ENCODE measurements around the gene ST3GAL5. TPM values are rescaled to one million over a fixed set of nuclear protein-coding genes. Genes with fewer than 3 reads are reported as not detected.

Gene ST3GAL5
- polyA plus RNA-seq (2011; rRNA removed) = 16.0 and 19.7 TPM in 2 replicates
- polyA minus RNA-seq (2011; rRNA and poly(A)+ RNA removed) = 9.9 and 10.0 TPM in 2 replicates

- POLR2A ChIA-PET = interaction anchor here (1.0 to 1.1 kb wide), 2 partner anchors 110 to 175 kb away, joined by 3 read pairs; no protein-coding TSS in a partner anchor
These were observed at the start of gene ST3GAL5 for GRCh38 chr2:85888684-85889626. Gene ST3GAL5, minus strand, starts transcription at chr2:85888990. Its CDS starts 85 bp downstream, at chr2:85888905.

GRCh38 chr2:85938456-85938855, 49.7 kb upstream of the ST3GAL5 start:
- TF ChIP-seq, protein P1, sequence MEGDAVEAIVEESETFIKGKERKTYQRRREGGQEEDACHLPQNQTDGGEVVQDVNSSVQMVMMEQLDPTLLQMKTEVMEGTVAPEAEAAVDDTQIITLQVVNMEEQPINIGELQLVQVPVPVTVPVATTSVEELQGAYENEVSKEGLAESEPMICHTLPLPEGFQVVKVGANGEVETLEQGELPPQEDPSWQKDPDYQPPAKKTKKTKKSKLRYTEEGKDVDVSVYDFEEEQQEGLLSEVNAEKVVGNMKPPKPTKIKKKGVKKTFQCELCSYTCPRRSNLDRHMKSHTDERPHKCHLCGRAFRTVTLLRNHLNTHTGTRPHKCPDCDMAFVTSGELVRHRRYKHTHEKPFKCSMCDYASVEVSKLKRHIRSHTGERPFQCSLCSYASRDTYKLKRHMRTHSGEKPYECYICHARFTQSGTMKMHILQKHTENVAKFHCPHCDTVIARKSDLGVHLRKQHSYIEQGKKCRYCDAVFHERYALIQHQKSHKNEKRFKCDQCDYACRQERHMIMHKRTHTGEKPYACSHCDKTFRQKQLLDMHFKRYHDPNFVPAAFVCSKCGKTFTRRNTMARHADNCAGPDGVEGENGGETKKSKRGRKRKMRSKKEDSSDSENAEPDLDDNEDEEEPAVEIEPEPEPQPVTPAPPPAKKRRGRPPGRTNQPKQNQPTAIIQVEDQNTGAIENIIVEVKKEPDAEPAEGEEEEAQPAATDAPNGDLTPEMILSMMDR (IDR thresholded peaks at IDR 0.05; ENCODE audit: insufficient read depth, low read depth, low read length) = no peak
- POLR2A ChIA-PET = no interaction called here
- Histone ChIP-seq H3K27me3 (ENCODE audit: control insufficient read depth, insufficient read depth, low read length) (0 out of 2 replicates have a peak, but pooled peaks cover 2% of the 10 kb centered on the region), H3K4me3 (ENCODE audit: low read depth, low read length) (no peak overlapping the region), H3K36me3 (ENCODE audit: control insufficient read depth, insufficient read depth, low read length) (no peaks in the 10 kb centered on the region)
- DNase-seq (ENCODE audit: low read depth) = no peak
- CTCF ChIA-PET = interaction anchor here (1.0 to 1.5 kb wide), 2 partner anchors 14 to 111 kb away, joined by 3 read pairs; no protein-coding TSS in a partner anchor

More at GRCh38 chr2:85888684-85889626, at the start of gene ST3GAL5:
- Histone ChIP-seq H3K4me3 (ENCODE audit: low read depth, low read length) (peak within 1 kb of the TSS; percentile 69), H3K36me3 (ENCODE audit: control insufficient read depth, insufficient read depth, low read length) (no peaks in the 10 kb centered on the region), H3K27me3 (ENCODE audit: control insufficient read depth, insufficient read depth, low read length) (no peaks in the 10 kb centered on the region)
- DNase-seq (ENCODE audit: low read depth) = no peak
- CTCF ChIA-PET = interaction anchor here (0.6 to 8.3 kb wide), 38 partner anchors 11 to 219 kb away, joined by 3 to 87 read pairs (median 4); no protein-coding TSS in a partner anchor
- TF ChIP-seq, protein P1 (IDR thresholded peaks at IDR 0.05; ENCODE audit: insufficient read depth, low read depth, low read length) = peak; percentile 74

GRCh38 chr2:85937069-85937439, 48.3 kb upstream of the ST3GAL5 start:
- ChIA-PET POLR2A (no interaction called here), CTCF (interaction anchor here (1.2 to 1.5 kb wide), 3 partner anchors 9 to 110 kb away, joined by 3 read pairs; no protein-coding TSS in a partner anchor)
- Histone ChIP-seq H3K4me3 (ENCODE audit: low read depth, low read length) (no peak overlapping the region), H3K36me3 (ENCODE audit: control insufficient read depth, insufficient read depth, low read length) (no peaks in the 10 kb centered on the region), H3K27me3 (ENCODE audit: control insufficient read depth, insufficient read depth, low read length) (0 out of 2 replicates have a peak, but pooled peaks cover 2% of the 10 kb centered on the region)
- no peak for DNase-seq (ENCODE audit: low read depth)
- TF ChIP-seq, protein P1 (IDR thresholded peaks at IDR 0.05; ENCODE audit: insufficient read depth, low read depth, low read length) = no peak

- Histone ChIP-seq H3K4me3 (ENCODE audit: low read depth, low read length) (no peak overlapping the region), H3K27me3 (ENCODE audit: control insufficient read depth, insufficient read depth, low read length) (0 out of 2 replicates have a peak, but pooled peaks cover 2% of the 10 kb centered on the region), H3K36me3 (ENCODE audit: control insufficient read depth, insufficient read depth, low read length) (no peaks in the 10 kb centered on the region)
- DNase-seq (ENCODE audit: low read depth) = no peak
- ChIA-PET POLR2A (no interaction called here), CTCF (interaction anchor here (0.9 to 1.5 kb wide), 4 partner anchors 9 to 143 kb away, joined by 3 read pairs; no protein-coding TSS in a partner anchor)
- TF ChIP-seq, protein P1 (IDR thresholded peaks at IDR 0.05; ENCODE audit: insufficient read depth, low read depth, low read length) = no peak
These were observed 47.8 kb upstream of the ST3GAL5 start for GRCh38 chr2:85936421-85937068.

All from BJ (cell line).